Epithelial cell of esophagus (primary cell): Measurements from ENCODE around the gene CMAS.
"Not testable (repeated sequence)": the region's sequence is repeated elsewhere in the genome, so short reads cannot be mapped to it uniquely, and the experiment has no call there.

ENCODE experiments used
- DNase-seq: peaks from one replicate; pipeline ENCODE4 v3.0.0; 2010; ENCODE audit warnings: low read depth
- H3K4me3 ChIP-seq: 2 replicates; pipeline ENCODE4 v1.5.1; 2011; ENCODE audit warnings: mild to moderate bottlenecking, low read length, control low read depth
- TF ChIP-seq, protein P1 (sequence below): IDR thresholded peaks from 2 replicates; pipeline ENCODE4 v1.5.1; 2011; ENCODE audit warnings: low read depth, mild to moderate bottlenecking, low read length, control low read depth, inconsistent platforms; ENCODE audit not compliant: insufficient read depth; ENCODE audit errors: missing control alignments

The CMAS gene

DNA sequence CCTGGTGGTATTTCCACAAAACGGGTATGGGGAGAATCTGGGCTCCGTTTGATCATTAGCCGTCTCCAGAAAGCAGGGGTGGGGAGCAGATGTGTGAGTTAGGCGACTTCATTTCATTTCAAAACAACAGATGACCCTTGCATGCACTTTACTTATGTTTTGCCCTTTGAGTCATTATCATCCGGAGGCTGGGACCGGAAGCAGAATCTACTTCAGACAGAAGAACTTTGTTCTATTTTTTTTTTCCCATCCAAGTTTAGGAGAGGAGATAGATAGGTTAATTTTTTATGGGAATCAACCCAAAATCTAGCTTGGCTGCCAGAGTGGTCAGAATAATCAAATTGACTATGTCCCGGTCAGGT, 31.3 kb upstream of the CMAS start:
- DNase-seq, result no peak
- no peak overlapping the region for H3K4me3 ChIP-seq
- TF ChIP-seq, protein P1, sequence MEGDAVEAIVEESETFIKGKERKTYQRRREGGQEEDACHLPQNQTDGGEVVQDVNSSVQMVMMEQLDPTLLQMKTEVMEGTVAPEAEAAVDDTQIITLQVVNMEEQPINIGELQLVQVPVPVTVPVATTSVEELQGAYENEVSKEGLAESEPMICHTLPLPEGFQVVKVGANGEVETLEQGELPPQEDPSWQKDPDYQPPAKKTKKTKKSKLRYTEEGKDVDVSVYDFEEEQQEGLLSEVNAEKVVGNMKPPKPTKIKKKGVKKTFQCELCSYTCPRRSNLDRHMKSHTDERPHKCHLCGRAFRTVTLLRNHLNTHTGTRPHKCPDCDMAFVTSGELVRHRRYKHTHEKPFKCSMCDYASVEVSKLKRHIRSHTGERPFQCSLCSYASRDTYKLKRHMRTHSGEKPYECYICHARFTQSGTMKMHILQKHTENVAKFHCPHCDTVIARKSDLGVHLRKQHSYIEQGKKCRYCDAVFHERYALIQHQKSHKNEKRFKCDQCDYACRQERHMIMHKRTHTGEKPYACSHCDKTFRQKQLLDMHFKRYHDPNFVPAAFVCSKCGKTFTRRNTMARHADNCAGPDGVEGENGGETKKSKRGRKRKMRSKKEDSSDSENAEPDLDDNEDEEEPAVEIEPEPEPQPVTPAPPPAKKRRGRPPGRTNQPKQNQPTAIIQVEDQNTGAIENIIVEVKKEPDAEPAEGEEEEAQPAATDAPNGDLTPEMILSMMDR, result no peak

DNA sequence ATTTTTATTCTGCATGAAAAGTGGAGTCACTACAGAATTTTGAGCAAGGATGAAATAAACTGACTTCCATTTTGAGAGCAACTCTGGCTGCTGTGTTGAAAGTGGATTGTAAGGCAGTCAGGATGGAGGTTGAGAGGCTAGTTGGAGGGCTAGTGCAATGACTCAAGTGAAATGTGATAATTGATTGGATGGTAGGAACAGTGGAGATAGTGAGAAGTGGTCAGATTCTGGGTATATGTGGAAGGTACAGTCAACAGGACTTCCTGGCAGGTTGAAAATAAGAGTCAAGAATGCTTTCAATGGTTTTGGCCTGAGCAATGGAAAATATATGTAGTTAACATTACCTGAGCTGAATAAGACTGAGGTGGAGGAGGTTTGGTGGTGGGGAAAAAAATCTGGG, 29.0 kb upstream of the CMAS start:
- H3K4me3 ChIP-seq, result no peak overlapping the region
- no peak for DNase-seq
- TF ChIP-seq, protein P1, result no peak

DNA sequence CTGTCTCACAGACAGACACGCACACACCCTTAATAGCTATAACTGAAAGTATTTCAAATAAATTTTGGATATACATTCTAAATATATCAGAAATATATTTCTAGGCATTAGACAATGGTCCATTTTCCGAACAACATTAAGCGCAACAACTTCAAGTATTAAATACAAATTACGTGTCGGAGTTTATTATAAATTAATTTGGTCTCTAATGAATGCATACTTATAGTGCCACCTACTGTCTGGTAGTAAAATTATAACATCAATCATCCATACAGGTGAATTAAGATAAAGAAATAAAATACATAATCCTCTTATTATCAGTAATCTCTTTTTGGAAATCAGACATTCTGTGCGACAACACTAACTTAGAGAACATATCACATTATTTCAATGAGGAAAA, 27.2 kb upstream of the CMAS start:
- DNase-seq, result peak; percentile 35
- TF ChIP-seq, protein P1, result peak; percentile 32
- no peak overlapping the region for H3K4me3 ChIP-seq

DNA sequence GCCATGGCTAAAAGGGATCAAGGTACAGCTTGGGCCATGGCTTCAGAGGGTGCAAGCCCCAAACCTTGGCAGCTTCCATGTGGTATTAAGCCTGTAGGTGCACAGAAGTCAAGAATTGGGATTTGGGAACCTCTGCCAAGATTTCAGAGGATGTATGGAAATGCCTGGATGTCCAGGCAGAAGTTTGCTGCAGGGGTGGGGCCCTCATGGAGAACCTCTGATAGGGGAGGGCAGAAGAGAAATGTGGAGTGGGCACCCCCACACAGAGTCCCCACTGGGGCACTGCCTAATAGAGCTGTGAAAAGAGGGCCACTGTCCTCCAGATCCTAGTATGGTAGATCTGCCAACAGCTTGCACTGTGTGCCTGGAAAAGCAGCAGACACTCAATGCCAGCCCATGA, 22.5 kb upstream of the CMAS start:
- not testable (repeated sequence) for DNase-seq, H3K4me3 ChIP-seq

DNA sequence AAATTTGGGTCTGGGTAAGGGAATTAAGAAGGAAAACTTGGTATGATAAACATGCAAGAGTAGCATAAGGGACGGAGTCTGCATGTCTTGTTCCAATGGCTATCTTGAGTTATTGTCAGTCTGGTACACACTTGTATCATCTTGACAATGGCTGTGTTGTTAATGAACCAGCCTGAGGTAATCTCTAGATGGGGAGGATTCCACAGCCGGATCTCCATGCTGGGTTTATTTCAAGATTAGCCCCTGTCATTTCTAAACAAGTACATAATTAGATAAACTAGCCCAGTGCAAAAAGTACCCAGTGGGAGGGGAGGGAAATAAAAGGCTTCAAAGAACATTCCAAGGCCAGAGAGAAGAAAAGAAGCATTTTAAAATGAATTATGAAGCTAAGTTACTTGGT, 16.5 kb upstream of the CMAS start:
- TF ChIP-seq, protein P1, result no peak
- H3K4me3 ChIP-seq, result no peak overlapping the region
- DNase-seq, result no peak

DNA sequence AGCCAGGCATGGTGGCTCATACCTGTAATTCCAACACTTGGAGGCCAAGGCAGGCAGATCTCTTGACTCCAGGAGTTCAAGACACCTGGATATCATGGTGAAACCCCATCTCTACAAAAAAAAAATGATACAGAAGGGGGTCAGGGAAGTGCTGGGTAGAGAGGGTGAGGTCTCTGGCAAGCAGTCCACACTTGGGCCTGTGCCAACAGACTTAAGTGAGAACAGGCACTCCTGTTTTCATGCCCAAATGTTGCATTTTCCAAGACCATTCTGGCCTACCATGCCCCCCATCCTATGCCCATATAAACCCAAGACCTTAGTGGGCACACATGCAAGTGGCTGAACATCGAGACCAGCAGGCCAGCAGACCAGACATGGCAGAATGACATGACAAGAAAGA, 16.0 kb upstream of the CMAS start:
- no peak overlapping the region for H3K4me3 ChIP-seq
- TF ChIP-seq, protein P1, result no peak
- no peak for DNase-seq

DNA sequence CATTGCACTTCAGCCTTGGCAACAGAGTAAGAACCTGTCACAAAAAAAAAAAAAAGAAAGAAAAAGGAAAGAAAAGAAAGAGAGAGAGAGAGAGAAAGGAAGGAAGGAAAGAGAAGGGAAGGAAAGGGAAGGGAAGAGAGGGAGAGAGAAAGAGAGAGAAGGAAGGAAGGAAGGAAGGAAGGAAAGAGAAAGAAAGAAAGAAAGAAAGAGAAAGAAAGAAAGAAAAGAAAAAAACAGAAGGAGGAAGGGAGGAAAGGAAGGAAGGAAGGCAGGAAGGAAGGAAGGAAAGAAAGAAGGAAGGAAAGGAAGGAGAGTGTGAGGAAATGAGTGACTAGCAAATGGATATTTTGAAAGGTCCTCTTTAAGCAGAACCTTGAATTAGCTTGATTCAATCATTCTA, 13.3 kb upstream of the CMAS start:
- DNase-seq, result no peak
- H3K4me3 ChIP-seq, result no peak overlapping the region
- TF ChIP-seq, protein P1, result no peak
